HG03196 (cell line): ENCODE measurements around the gene HAPLN3.

ENCODE experiments used
- ATAC-seq: cut with Tn5 transposase; IDR thresholded peaks from one replicate; pipeline ENCODE4 v1.9.1; 2021; ENCODE audit not compliant: unreplicated experiment

HAPLN3 gene

DNA sequence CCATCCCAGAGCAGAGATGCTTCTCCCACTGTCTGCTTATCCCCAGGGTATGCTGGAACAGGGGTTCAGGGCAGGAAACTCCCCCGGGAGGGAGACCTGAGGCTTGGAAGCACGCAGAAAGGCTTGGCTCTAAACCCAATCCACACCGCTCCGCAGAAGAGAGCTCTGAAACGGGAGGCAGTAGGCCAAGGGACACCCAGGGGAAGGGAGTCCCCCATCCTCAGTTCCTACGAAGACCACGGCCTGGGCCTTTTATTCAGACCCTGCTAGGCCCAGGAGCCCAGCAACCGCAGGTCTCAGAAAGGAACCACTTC is 1.8 kb upstream of the HAPLN3 start:
- ATAC-seq, result no peak

DNA sequence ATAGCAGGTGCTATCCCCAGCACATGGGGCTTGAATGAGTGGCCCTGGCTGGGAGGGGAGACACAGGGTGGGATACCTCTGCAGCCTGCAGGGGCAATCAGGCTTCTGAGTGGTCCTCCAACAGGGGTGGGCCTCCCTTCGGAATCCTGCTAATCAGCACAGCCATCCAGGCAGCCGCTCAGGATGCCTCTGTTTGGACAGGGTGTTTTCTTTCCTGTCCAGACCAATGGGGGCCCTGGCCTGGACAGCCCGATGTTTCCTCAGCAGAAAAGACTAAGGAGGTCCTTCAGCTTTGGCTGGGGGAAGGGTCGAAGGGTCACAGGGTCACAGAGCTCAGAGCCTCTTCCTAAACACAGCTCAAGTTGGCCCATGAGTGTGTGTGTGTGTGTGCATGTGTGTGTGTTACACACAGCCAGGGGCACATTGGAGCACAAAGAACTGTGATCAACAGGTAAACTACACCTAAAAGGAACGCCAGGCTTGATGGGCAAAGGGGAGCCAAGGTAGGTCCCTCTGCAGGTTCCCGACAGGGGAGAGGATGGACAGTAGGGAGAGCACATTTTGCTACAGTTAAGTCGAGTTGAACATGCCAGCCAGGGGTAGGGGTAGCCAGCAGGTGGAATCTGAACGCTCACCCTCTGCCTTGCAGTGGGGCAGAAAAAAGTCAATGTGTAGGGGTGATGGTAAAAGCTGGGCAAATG is 1.1 kb upstream of the HAPLN3 start:
- ATAC-seq, result no peak

DNA sequence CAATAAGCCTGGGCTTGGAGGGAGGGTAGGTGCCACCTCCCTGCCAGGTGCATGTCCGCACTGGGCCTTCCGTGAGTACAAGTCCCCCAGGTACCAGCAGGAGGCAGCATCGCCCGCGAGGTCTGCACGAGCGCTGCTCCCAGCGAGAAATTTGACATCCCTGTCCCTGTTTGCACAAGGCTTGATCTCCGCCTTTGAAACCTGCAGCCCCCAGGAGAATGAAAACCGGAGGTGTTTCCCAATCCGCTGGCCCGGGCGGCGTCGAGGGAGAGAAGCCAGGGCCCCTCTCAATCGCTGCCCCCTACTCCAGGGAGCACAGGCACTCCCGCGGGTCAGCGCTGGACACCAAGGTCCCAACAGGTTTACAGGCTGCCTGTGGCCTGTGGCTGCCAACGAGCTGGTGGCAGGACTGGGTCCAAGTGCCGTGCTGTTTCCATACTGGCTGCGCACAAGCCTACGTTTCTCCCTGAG is 961 bp downstream of the HAPLN3 start:
- ATAC-seq, result peak; percentile 51

- no peak for ATAC-seq
These were observed 3.6 kb downstream of the HAPLN3 start for GRCh38 chr15:88891540-88892254.

DNA sequence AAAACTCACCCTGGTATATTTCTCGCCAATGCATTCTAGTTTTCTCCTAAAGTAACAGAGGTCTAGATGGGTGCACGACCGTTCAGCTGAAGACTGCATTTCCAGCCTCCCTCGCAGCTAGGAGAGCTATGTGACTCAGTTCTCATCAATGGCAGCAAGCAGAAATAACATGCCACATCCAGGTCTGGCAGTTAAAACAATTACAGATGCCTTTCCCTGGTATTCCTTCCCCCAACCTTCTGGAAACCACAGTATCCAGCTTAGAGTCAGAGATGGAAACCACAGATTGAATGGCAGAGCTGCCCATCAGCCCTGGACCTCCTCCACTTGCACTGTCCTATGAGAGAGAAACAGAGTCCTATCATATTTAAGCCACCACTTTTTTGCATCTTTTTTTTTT is 4.8 kb downstream of the HAPLN3 start:
- no peak for ATAC-seq

GRCh38 chr15:88888719-88889118 is 6.6 kb downstream of the HAPLN3 start:
- ATAC-seq, result no peak

GRCh38 chr15:88887068-88887580 is 8.2 kb downstream of the HAPLN3 start:
- no peak for ATAC-seq

GRCh38 chr15:88882785-88883184 is 12.6 kb downstream of the HAPLN3 start:
- ATAC-seq, result no peak

DNA sequence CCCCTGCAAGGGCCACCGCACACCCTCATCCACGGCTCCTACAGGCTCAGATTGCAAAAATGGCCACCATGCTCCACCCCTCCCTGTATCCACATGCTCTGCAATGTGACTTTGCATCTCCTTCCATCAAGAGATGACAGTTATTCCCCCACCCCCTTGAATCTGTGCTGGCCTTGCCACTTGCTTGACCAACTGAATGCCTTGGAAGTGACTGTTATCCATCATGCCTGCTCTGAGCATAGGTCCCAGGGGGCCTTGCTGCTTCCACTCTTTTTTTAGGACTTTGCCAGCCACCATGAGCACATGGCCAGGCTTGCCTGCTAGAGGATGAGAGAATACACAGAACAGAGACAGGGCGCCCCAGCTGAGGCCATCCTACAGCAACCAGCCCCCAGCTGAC is 13.6 kb downstream of the HAPLN3 start:
- no peak for ATAC-seq

GRCh38 chr15:88880944-88881740 is 14.2 kb downstream of the HAPLN3 start:
- ATAC-seq, result no peak

- no peak for ATAC-seq
These were observed 16.6 kb downstream of the HAPLN3 start for GRCh38 chr15:88878720-88879184.

DNA sequence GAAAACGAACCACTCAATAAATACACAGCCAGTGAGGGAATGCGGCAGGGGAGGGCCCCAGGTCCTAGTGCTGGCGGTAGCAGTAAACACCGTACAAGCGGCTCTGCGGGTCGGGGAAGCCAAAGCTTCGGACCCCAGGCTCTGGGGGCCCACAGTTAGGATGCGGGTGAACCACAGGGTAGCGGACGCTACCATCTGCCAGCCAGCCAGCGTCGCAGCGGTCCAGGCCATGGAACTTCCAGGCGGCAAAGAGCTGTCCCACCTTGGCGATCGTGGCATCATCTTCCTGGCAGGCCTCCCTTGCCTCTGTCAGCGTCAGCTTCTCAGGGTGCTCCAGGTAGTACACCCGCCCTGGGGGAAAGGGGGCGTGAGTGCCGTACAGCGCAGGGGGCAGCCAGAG is 17.4 kb downstream of the HAPLN3 start:
- ATAC-seq, result no peak

DNA sequence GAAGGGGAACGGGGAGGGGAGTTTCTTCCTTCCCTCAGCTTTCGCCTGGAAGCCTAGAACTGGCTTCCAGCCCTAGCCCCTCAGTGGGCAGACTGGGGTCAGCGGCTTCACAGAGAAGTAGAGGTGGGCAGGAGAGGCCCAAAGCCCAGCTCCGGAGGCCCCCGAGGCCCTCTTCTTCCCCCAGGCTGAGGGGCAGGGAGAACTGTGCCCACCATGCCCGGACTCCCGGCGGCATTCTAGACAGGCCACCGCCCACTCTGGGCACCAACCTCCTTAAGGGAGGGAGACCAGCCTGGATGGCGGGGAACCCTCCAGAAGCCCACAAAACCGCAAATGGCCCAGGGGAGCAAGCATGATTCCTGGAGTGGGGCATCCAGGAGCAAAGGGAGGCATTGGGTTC is 17.9 kb downstream of the HAPLN3 start:
- no peak for ATAC-seq

GRCh38 chr15:88876573-88876972 is 18.8 kb downstream of the HAPLN3 start:
- ATAC-seq, result no peak

GRCh38 chr15:88874684-88875083 is 20.7 kb downstream of the HAPLN3 start:
- no peak for ATAC-seq

DNA sequence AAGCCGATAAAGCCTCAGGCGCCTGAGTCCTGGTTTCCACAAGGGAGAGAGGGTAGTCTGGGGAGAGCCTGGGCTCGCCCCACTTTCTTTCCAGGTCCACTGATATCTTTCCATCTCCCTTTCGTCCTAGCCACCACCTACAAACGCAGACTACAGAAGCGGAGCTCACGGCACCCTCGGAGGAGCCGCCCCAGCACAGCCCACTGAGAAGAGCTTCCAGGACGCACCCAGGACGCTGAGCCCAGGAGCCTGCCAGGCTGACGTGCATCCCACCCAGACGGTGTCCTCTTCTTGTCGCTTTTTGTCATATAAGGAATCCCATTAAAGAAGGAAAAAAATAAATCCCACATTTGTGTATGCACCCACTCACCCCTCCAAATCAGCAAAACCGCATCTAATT is 21.1 kb downstream of the HAPLN3 start:
- ATAC-seq, result no peak

- ATAC-seq, result no peak
These were observed 21.6 kb downstream of the HAPLN3 start for GRCh38 chr15:88873786-88874185.

DNA sequence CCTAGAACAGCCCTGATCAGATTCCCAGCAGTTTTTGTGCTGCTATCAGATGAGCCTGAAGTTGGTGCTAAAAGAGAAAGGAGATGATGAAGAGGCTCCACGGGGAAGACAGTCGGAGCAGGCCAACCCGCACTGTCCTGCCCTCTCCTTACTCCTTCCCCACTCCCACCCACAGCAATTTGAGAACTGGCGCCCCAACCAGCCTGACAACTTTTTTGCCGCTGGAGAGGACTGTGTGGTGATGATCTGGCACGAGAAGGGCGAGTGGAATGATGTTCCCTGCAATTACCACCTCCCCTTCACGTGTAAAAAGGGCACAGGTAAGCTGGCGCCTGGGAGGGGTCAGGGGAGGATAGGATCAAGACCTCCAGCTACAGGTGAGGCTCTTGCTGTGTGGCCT is 22.6 kb downstream of the HAPLN3 start:
- no peak for ATAC-seq

DNA sequence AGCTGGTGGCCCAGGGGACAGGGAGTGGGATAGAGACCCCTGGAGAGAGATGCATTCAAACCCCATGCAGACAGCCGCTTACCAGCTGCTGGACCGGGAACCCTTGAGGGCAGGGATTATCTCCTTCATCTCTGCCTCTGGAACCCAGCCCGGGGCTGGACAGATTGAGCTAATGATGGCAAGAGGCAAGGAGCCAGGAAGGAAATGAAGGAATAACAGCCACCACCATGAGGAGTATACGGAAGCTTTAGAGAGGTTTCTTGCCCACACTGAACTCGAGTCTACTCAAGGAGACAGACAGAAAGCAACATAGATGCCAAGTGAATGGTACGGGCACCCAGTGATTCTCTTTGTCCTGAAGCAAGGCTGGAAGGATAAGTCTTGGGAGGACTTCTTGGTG is 23.2 kb downstream of the HAPLN3 start:
- no peak for ATAC-seq

DNA sequence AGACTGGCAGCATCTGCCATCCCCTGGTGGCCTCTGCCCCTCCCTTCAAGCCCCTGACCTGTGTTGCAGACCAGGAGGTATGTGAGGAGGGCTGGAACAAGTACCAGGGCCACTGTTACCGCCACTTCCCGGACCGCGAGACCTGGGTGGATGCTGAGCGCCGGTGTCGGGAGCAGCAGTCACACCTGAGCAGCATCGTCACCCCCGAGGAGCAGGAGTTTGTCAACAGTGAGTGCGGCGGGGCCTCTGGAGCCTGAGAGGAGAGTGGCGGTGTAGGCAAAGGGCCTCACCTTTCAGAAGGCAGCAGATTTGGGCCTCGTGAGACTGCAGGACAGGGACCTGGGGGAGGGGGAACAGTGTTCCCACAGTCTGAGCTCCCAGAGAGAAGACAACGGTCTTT is 24.0 kb downstream of the HAPLN3 start:
- ATAC-seq, result no peak

DNA sequence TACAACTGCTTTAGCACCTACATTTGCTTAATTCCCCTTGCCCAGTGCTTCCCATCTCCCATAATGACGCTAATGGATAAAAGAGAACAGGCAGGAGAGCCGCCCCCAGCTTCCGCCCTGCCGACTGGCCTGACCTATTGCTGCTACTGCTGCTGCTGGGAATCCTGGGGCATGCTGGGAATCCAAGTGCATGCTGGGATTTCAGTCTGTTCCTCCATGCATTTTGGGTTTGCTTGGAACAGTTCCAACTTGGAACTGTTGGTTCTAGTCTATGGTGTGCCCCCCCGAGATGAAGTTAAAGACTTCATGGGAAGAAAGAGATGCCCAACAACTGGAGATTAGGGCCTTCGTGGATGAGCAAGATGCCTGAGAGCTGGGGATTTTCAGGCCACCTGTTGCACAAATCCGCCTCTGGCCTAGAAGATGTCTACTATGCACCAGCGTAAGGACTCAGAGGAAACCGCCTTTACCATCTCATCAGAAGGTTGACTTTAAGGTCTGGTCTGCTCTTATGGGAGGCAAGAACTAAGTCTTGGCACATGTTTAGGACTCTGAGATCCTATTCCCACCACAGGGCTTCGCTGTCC is 29.0 kb downstream of the HAPLN3 start:
- no peak for ATAC-seq
